Measurements from ENCODE around the gene SEMA6B. TPM values are rescaled to one million over a fixed set of nuclear protein-coding genes. Genes with fewer than 3 reads are reported as not detected.

SEMA6B gene
- polyA plus RNA-seq, 1 of the 3 experiments (the other 2 are of a cell fraction): 3.7 TPM

DNA sequence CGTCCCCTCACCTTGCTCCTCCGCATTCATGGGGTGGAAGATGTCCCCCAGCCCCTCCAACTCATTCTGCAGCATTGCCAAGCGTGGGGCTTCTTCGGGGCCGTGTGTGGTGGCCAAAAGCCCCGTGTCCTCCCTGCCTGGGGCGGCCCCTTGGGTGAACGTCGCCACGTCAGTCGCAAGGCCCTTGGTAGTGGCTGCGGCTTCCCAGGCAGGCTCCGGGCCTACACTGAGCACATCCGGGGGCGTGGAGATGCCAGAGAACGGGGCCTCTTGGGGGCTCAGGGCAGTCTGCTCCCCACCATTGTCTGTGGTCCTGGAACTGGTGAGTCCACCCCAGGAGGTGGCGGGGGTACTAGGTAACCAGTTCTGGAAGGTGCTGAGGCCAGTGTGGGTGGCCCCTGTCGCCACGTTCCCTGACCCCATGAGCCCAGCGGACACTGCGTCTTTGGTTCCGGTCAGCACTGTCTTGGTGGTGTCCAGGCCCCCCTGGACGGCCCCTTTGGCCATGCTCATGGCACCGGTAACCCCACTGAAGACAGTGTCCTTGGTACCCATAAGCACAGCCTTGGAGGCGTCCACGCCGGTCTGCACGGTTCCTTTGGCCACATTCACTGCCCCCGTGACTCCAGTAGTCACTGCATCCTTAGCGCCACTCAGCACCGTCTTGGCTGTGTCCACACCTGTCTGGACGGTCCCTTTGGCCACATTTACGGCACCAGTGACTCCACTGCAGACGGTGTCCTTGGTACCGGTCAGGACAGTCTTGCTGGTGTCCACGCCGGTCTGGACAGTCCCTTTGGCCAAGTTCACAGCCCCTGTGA lies 48.8 kb downstream of the SEMA6B start:
- TF ChIP-seq, protein P1, sequence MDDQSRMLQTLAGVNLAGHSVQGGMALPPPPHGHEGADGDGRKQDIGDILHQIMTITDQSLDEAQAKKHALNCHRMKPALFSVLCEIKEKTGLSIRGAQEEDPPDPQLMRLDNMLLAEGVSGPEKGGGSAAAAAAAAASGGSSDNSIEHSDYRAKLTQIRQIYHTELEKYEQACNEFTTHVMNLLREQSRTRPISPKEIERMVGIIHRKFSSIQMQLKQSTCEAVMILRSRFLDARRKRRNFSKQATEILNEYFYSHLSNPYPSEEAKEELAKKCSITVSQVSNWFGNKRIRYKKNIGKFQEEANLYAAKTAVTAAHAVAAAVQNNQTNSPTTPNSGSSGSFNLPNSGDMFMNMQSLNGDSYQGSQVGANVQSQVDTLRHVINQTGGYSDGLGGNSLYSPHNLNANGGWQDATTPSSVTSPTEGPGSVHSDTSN (IDR thresholded peaks at IDR 0.05): no peak
- TF ChIP-seq POLR2AphosphoS5 (IDR thresholded peaks at IDR 0.05; ENCODE audit: low read depth, low read length) (no peak), SIN3A (IDR thresholded peaks at IDR 0.05; ENCODE audit: borderline replicate concordance, low read depth, low read length) (no peak), MEF2A (IDR thresholded peaks at IDR 0.05; ENCODE audit: borderline replicate concordance, low read depth) (no peak), EP300 (IDR thresholded peaks at IDR 0.05; ENCODE audit: borderline replicate concordance in 1 of 2, low read depth in 1 of 2, low read length in 1 of 2) (no peak), FOXM1 (IDR thresholded peaks at IDR 0.05; ENCODE audit: low read depth) (no peak), GATA2 (CRISPR knock-in tag; IDR thresholded peaks at IDR 0.05) (no peak), JUND (IDR thresholded peaks at IDR 0.05) (no peak), SMC3 (IDR thresholded peaks at IDR 0.05; ENCODE audit: low read depth, low read length) (no peak), NRF1 (IDR thresholded peaks at IDR 0.05; ENCODE audit: low read depth, low read length) (no peak), GABPA (IDR thresholded peaks at IDR 0.05; ENCODE audit: low read depth) (no peak), NFIC (IDR thresholded peaks at IDR 0.05; ENCODE audit: borderline replicate concordance) (no peak), TCF12 (IDR thresholded peaks at IDR 0.05) (no peak)
- TF ChIP-seq, protein P2, sequence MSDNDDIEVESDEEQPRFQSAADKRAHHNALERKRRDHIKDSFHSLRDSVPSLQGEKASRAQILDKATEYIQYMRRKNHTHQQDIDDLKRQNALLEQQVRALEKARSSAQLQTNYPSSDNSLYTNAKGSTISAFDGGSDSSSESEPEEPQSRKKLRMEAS (IDR thresholded peaks at IDR 0.05; ENCODE audit: low read depth): no peak
- TF ChIP-seq, protein P3, sequence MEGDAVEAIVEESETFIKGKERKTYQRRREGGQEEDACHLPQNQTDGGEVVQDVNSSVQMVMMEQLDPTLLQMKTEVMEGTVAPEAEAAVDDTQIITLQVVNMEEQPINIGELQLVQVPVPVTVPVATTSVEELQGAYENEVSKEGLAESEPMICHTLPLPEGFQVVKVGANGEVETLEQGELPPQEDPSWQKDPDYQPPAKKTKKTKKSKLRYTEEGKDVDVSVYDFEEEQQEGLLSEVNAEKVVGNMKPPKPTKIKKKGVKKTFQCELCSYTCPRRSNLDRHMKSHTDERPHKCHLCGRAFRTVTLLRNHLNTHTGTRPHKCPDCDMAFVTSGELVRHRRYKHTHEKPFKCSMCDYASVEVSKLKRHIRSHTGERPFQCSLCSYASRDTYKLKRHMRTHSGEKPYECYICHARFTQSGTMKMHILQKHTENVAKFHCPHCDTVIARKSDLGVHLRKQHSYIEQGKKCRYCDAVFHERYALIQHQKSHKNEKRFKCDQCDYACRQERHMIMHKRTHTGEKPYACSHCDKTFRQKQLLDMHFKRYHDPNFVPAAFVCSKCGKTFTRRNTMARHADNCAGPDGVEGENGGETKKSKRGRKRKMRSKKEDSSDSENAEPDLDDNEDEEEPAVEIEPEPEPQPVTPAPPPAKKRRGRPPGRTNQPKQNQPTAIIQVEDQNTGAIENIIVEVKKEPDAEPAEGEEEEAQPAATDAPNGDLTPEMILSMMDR (IDR thresholded peaks at IDR 0.05): no peak
- TF ChIP-seq, protein P4, sequence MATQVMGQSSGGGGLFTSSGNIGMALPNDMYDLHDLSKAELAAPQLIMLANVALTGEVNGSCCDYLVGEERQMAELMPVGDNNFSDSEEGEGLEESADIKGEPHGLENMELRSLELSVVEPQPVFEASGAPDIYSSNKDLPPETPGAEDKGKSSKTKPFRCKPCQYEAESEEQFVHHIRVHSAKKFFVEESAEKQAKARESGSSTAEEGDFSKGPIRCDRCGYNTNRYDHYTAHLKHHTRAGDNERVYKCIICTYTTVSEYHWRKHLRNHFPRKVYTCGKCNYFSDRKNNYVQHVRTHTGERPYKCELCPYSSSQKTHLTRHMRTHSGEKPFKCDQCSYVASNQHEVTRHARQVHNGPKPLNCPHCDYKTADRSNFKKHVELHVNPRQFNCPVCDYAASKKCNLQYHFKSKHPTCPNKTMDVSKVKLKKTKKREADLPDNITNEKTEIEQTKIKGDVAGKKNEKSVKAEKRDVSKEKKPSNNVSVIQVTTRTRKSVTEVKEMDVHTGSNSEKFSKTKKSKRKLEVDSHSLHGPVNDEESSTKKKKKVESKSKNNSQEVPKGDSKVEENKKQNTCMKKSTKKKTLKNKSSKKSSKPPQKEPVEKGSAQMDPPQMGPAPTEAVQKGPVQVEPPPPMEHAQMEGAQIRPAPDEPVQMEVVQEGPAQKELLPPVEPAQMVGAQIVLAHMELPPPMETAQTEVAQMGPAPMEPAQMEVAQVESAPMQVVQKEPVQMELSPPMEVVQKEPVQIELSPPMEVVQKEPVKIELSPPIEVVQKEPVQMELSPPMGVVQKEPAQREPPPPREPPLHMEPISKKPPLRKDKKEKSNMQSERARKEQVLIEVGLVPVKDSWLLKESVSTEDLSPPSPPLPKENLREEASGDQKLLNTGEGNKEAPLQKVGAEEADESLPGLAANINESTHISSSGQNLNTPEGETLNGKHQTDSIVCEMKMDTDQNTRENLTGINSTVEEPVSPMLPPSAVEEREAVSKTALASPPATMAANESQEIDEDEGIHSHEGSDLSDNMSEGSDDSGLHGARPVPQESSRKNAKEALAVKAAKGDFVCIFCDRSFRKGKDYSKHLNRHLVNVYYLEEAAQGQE (IDR thresholded peaks at IDR 0.05; ENCODE audit: low read depth, low read length): no peak
- no peak overlapping the region for H3K4me3 ChIP-seq (ENCODE audit: low read depth in 2 of 2, low read length in 1 of 2)
- H3K9me3 ChIP-seq: no peaks in the 10 kb centered on the region
- H3F3A ChIP-seq (replicated peaks; ENCODE audit: insufficient read depth): no peaks in the 10 kb centered on the region
- CTCF ChIA-PET: interaction anchor here (2.4 kb wide), 1 partner anchor 13 kb away, joined by 17 read pairs; no protein-coding TSS in a partner anchor
- no peaks in the 10 kb centered on the region for H4K20me1 ChIP-seq (ENCODE audit: insufficient read depth)
- H3K9ac ChIP-seq: no peak overlapping the region
- no peaks in the 10 kb centered on the region for H3K79me2 ChIP-seq (ENCODE audit: insufficient read depth)
- H3K27me3 ChIP-seq (ENCODE audit: insufficient read depth): no peaks in the 10 kb centered on the region
- no peak overlapping the region for H2AFZ ChIP-seq (ENCODE audit: low read depth)
- H3K4me1 ChIP-seq (ENCODE audit: control insufficient read depth in 1 of 2, insufficient read depth in 2 of 2, low read depth in 1 of 2, low read length in 1 of 2): 0 out of 4 replicates have a peak, but pooled peaks cover 0 to 7% of the 10 kb centered on the region in 2 experiments
- 74% methylated on average over 26 of the region's 37 CpGs for WGBS (ENCODE audit: low lambda C conversion rate)
- DNase-seq: no peak
- POLR2A ChIA-PET: no interaction called here
- H3K36me3 ChIP-seq (replicated peaks in 1 of 2; ENCODE audit: control insufficient read depth in 1 of 2, insufficient read depth in 2 of 2, low read length in 1 of 2): peaks cover 0 to under 1% of the 10 kb centered on the region in 2 experiments
- H3K4me2 ChIP-seq: no peak overlapping the region
- no peak overlapping the region for H3K27ac ChIP-seq (ENCODE audit: low read depth in 2 of 2, low read length in 1 of 2)
- H3K9me2 ChIP-seq: no peaks in the 10 kb centered on the region
